H1 (cell line): ENCODE results near the gene ELMO1. TPM values are rescaled to one million over a fixed set of nuclear protein-coding genes. Genes with fewer than 3 reads are reported as not detected.

ENCODE experiments used
- CTCF ChIA-PET: fragments of 300-600 bp; sonication (Branson Sonifier 250); formaldehyde crosslinking; loops from one replicate; lab custom pipeline; 2021; ENCODE audit not compliant: partially characterized antibody; lab: Charles Lee
- POLR2A ChIA-PET: fragments of 300-600 bp; sonication (Branson Sonifier 250); formaldehyde crosslinking; loops from one replicate; lab custom pipeline; 2021; ENCODE audit warnings: inconsistent platforms; ENCODE audit not compliant: partially characterized antibody; lab: Charles Lee
- DNase-seq, 2 experiments: peaks; one replicate each; pipeline versions ENCODE4 v3.0.0 to v3.0.0-alpha.2; 2010 to 2022; ENCODE audit warnings: low spot score in 2 of 2, low read depth in 1 of 2, mixed read lengths in 1 of 2
- FAIRE-seq: peaks from 2 replicates; lab custom pipeline; 2011; peaks lifted over from hg19 to GRCh38; lab: Jason Lieb, UNC
- H2AFZ ChIP-seq: 2 replicates; pipeline ENCODE4 v1.8.1; 2012; ENCODE audit warnings: low read length, inconsistent platforms
- H2AK5ac ChIP-seq: 2 replicates; pipeline ENCODE4 v1.6.1; 2013; ENCODE audit warnings: low read depth, low read length
- H2BK120ac ChIP-seq: replicated peaks from 2 replicates; pipeline ENCODE3; 2013; ENCODE audit warnings: low read depth, low read length, inconsistent platforms
- H2BK12ac ChIP-seq: 2 replicates; pipeline ENCODE4 v1.6.1; 2013; ENCODE audit warnings: low read depth, low read length
- H2BK15ac ChIP-seq: 2 replicates; pipeline ENCODE4 v1.6.1; 2013; ENCODE audit warnings: low read length
- H2BK20ac ChIP-seq: 2 replicates; pipeline ENCODE4 v1.6.1; 2013; ENCODE audit warnings: low read length
- H2BK5ac ChIP-seq: 2 replicates; pipeline ENCODE4 v1.6.1; 2013; ENCODE audit warnings: low read depth, low read length
- H3K14ac ChIP-seq: 2 replicates; pipeline ENCODE4 v1.6.1; 2013; ENCODE audit warnings: inconsistent platforms; ENCODE audit not compliant: insufficient read length
- H3K18ac ChIP-seq: 2 replicates; pipeline ENCODE4 v1.6.1; 2013; ENCODE audit warnings: low read length; ENCODE audit errors: extremely low read depth
- H3K23ac ChIP-seq: 2 replicates; pipeline ENCODE4 v1.6.1; 2013; ENCODE audit warnings: inconsistent platforms; ENCODE audit not compliant: insufficient read length
- H3K23me2 ChIP-seq: 2 replicates; pipeline ENCODE4 v1.6.1; 2013; ENCODE audit warnings: low read depth, low read length
- H3K27ac ChIP-seq: 2 replicates; pipeline ENCODE4 v1.6.1; 2011; ENCODE audit warnings: low read depth, low read length, inconsistent platforms
- H3K27me3 ChIP-seq, 4 experiments: replicated peaks in 1 of 4; 1 replicate in 1 of 4; 2 replicates in 3 of 4; pipeline versions ENCODE4 v1.6.1 to v1.8.1; 2011 to 2013; ENCODE audit warnings: low read length in 3 of 4, mild to moderate bottlenecking in 3 of 4, inconsistent platforms in 2 of 4, mixed read lengths in 2 of 4, moderate library complexity in 1 of 4; ENCODE audit not compliant: control insufficient read depth in 3 of 4, insufficient read depth in 3 of 4; ENCODE audit errors: extremely low read depth in 1 of 4
- H3K36me3 ChIP-seq, 4 experiments: 2 replicates each; pipeline versions ENCODE4 v1.6.1 to v1.8.1; 2011 to 2013; ENCODE audit warnings: mild to moderate bottlenecking in 4 of 4, low read length in 3 of 4, moderate library complexity in 2 of 4, control low read depth in 1 of 4, inconsistent platforms in 1 of 4; ENCODE audit not compliant: insufficient read depth in 4 of 4, control insufficient read depth in 2 of 4
- H3K4ac ChIP-seq: replicated peaks from 2 replicates; pipeline ENCODE3; 2013; ENCODE audit warnings: low read length, low read depth, mixed read lengths, inconsistent platforms; ENCODE audit not compliant: insufficient read length
- H3K4me1 ChIP-seq, 4 experiments: replicated peaks in 1 of 4; 1 replicate in 1 of 4; 2 replicates in 3 of 4; pipeline versions ENCODE4 v1.6.1 to v1.8.1; 2011 to 2013; ENCODE audit warnings: low read length in 3 of 4, inconsistent platforms in 2 of 4, mixed read lengths in 1 of 4; ENCODE audit not compliant: insufficient read depth in 4 of 4, control insufficient read depth in 3 of 4
- H3K4me2 ChIP-seq, 2 experiments: 2 replicates each; pipeline versions ENCODE4 v1.6.1 to v1.8.1; 2011 to 2013; ENCODE audit warnings: low read depth in 2 of 2, low read length in 2 of 2, control low read depth in 1 of 2, inconsistent platforms in 1 of 2, mild to moderate bottlenecking in 1 of 2; ENCODE audit not compliant: insufficient read depth in 1 of 2
- H3K4me3 ChIP-seq, 4 experiments: fragments of 200-600, 300-600 bp in 1 of 4; sonication (generic), shearing (Covaris generic), sonication (Bioruptor Twin) in 1 of 4; 2 replicates each; pipeline versions ENCODE4 v1.5.1 to v1.8.1; 2011 to 2016; ENCODE audit warnings: low read length in 4 of 4, low read depth in 3 of 4, control low read depth in 2 of 4, inconsistent platforms in 2 of 4, mild to moderate bottlenecking in 2 of 4, mixed read lengths in 1 of 4, moderate library complexity in 1 of 4; ENCODE audit not compliant: insufficient read depth in 2 of 4; ENCODE audit errors: extremely low read depth in 1 of 4
- H3K56ac ChIP-seq: replicated peaks from 2 replicates; pipeline ENCODE3; 2013; ENCODE audit warnings: low read depth, mild to moderate bottlenecking, mixed read lengths, low read length, inconsistent platforms; ENCODE audit not compliant: insufficient read length
- H3K79me1 ChIP-seq: 2 replicates; pipeline ENCODE4 v1.6.1; 2013; ENCODE audit warnings: low read depth, low read length, control low read depth
- H3K79me2 ChIP-seq, 2 experiments: 2 replicates each; pipeline versions ENCODE4 v1.6.1 to v1.8.1; 2012 to 2013; ENCODE audit warnings: low read length in 2 of 2, mild to moderate bottlenecking in 2 of 2, inconsistent platforms in 1 of 2; ENCODE audit not compliant: insufficient read depth in 2 of 2, control insufficient read depth in 1 of 2
- H3K9ac ChIP-seq, 4 experiments: replicated peaks in 1 of 4; 1 replicate in 1 of 4; 2 replicates in 3 of 4; pipeline versions ENCODE4 v1.6.1 to v1.8.1; 2011 to 2013; ENCODE audit warnings: low read depth in 3 of 4, low read length in 3 of 4, control low read depth in 2 of 4, mild to moderate bottlenecking in 2 of 4, moderate library complexity in 2 of 4, inconsistent platforms in 1 of 4; ENCODE audit errors: extremely low read depth in 1 of 4
- H3K9me3 ChIP-seq, 2 experiments: 2 replicates each; pipeline versions ENCODE4 v1.6.1 to v1.8.1; 2012 to 2013; ENCODE audit warnings: mild to moderate bottlenecking in 2 of 2, moderate library complexity in 2 of 2, control low read depth in 1 of 2, inconsistent platforms in 1 of 2, low read depth in 1 of 2, low read length in 1 of 2, mixed read lengths in 1 of 2; ENCODE audit not compliant: insufficient read depth in 2 of 2
- H4K20me1 ChIP-seq, 2 experiments: replicated peaks in 1 of 2; 2 replicates each; pipeline versions ENCODE3 to v1.8.1; 2011 to 2013; ENCODE audit warnings: inconsistent platforms in 2 of 2, low read length in 2 of 2, mild to moderate bottlenecking in 1 of 2; ENCODE audit not compliant: insufficient read depth in 2 of 2, control insufficient read depth in 1 of 2
- H4K5ac ChIP-seq: 2 replicates; pipeline ENCODE4 v1.6.1; 2013; ENCODE audit warnings: low read length, low read depth, mixed read lengths, inconsistent platforms; ENCODE audit not compliant: insufficient read length
- H4K8ac ChIP-seq: 2 replicates; pipeline ENCODE4 v1.8.0; 2013; ENCODE audit warnings: mild to moderate bottlenecking, moderate library complexity, low read length, inconsistent platforms; ENCODE audit not compliant: insufficient read depth; ENCODE audit errors: extremely low read depth
- H4K91ac ChIP-seq: replicated peaks from 2 replicates; pipeline ENCODE3; 2013; ENCODE audit warnings: low read length, mixed read lengths, inconsistent platforms; ENCODE audit not compliant: insufficient read length
- KDM4A ChIP-seq: IDR thresholded peaks from one replicate; pipeline ENCODE4 v1.7.1; 2012; ENCODE audit warnings: low read depth, mild to moderate bottlenecking, moderate library complexity, low read length, inconsistent platforms; ENCODE audit not compliant: severe bottlenecking
- MAFK ChIP-seq: IDR thresholded peaks from 2 replicates; pipeline ENCODE4 v1.6.1; 2012; ENCODE audit warnings: low read depth, mild to moderate bottlenecking, improper control_type of control experiment, low read length
- POLR2A ChIP-seq, 2 experiments: IDR thresholded peaks; 1 replicate in 1 of 2; 2 replicates in 1 of 2; pipeline ENCODE4 v1.6.1; 2011; ENCODE audit warnings: low read depth in 2 of 2, low read length in 2 of 2, mild to moderate bottlenecking in 2 of 2; ENCODE audit errors: control extremely low read depth in 1 of 2
- RAD21 ChIP-seq, 2 experiments: IDR thresholded peaks in 1 of 2; conservative IDR thresholded peaks in 1 of 2; 2 replicates each; pipeline ENCODE4 v1.6.1; 2011; ENCODE audit warnings: low read depth in 2 of 2, low read length in 2 of 2, improper control_type of control experiment in 1 of 2, inconsistent platforms in 1 of 2, mild to moderate bottlenecking in 1 of 2, moderate library complexity in 1 of 2
- RXRA ChIP-seq: IDR thresholded peaks from 2 replicates; pipeline ENCODE4 v1.6.1; 2011; ENCODE audit warnings: low read depth, mild to moderate bottlenecking, low read length, moderate library complexity; ENCODE audit not compliant: insufficient read depth
- SIN3A ChIP-seq, 2 experiments: IDR thresholded peaks in 1 of 2; conservative IDR thresholded peaks in 1 of 2; 2 replicates each; pipeline ENCODE4 v1.6.1; 2011 to 2012; ENCODE audit warnings: low read length in 2 of 2, improper control_type of control experiment in 1 of 2, low read depth in 1 of 2, mild to moderate bottlenecking in 1 of 2
- TAF1 ChIP-seq: IDR thresholded peaks from 2 replicates; pipeline ENCODE4 v1.6.1; 2011; ENCODE audit warnings: mild to moderate bottlenecking, low read depth, low read length
- WGBS, 2 experiments: shearing (Covaris generic) in 1 of 2; methylation state at CpG; one replicate each; pipeline versions ENCODE4 v1.1.6 to v1.1.7; 2013 to 2015; ENCODE audit warnings: low lambda C conversion rate in 2 of 2, mixed read lengths in 2 of 2, inconsistent platforms in 1 of 2, low coverage in 1 of 2, missing lambda C conversion rate in 1 of 2; ENCODE audit not compliant: insufficient replicate concordance in 2 of 2, insufficient coverage in 1 of 2, insufficient read length in 1 of 2; ENCODE audit errors: extremely low coverage in 1 of 2, missing lambda C conversion rate in 1 of 2; 5-methylcytosine and 5-hydroxymethylcytosine counted together
- polyA plus RNA-seq, 7 experiments: library from polyadenylated mRNA; depleted of rRNA in 3 of 7; stranded (reverse) in 5 of 7; unstranded in 2 of 7; fragments of >200 nt in 5 of 7; fragments of 200-250 nt in 2 of 7; gene quantifications; 1 replicate in 5 of 7; 2 replicates in 1 of 7; 4 replicates in 1 of 7; pipeline versions ENCODE4 v1.2.1 to v1.2.3, GENCODE V29; 2011 to 2013; ENCODE audit warnings: missing spikeins in 2 of 7, mixed read lengths in 2 of 7
- total RNA-seq: library from RNA; stranded (reverse); fragmentation: NEBNext Ultra II Directional; extraction: Animal tissue kit (Norgen Biotek cat#: 25700); gene quantifications from 2 replicates; pipeline ENCODE4 v1.2.1, GENCODE V29; 2021

ELMO1 gene
- total and polyA plus RNA-seq, 2 of the 8 experiments (the other 6 are each of a cell fraction or from before 2014, with no cell fraction given): 18.4 to 21.0 TPM

- Histone ChIP-seq H3K18ac (no peak overlapping the region), H4K8ac (no peak overlapping the region), H3K23me2 (no peaks in the 10 kb centered on the region), H2AFZ (no peak overlapping the region), H3K23ac (no peak overlapping the region), H3K36me3 (no peaks in the 10 kb centered on the region), H2BK12ac (no peak overlapping the region), H3K79me2 (no peaks in the 10 kb centered on the region), H3K4ac (no peak overlapping the region), H3K4me3 (no peak overlapping the region), H2BK15ac (no peak overlapping the region), H3K14ac (no peak overlapping the region), H3K56ac (no peak overlapping the region), H3K4me1 (peaks cover 0 to 4% (median under 1%) of the 10 kb centered on the region in 4 experiments; a peak in 3 of 7 replicates), H3K27ac (no peak overlapping the region), H3K79me1 (no peaks in the 10 kb centered on the region), H3K4me2 (no peak overlapping the region), H3K9ac (no peak overlapping the region), H3K9me3 (no peaks in the 10 kb centered on the region), H4K5ac (no peak overlapping the region), H2BK20ac (no peak overlapping the region), H3K27me3 (no peaks in the 10 kb centered on the region), H4K91ac (no peak overlapping the region), H2BK5ac (no peak overlapping the region), H2BK120ac (no peak overlapping the region), H2AK5ac (no peak overlapping the region), H4K20me1 (no peaks in the 10 kb centered on the region)
- POLR2A ChIA-PET: no interaction called here
- FAIRE-seq (no peak), DNase-seq (no peak)
- WGBS, 2 experiments: 63% methylated on average over 4 of the region's 4 CpGs; no CpG with 5 or more reads in 1 of the 2 experiments
- TF ChIP-seq RXRA: no peak
- no peak for TF ChIP-seq RAD21 (IDR thresholded peaks at IDR 0.05 in 1 of 2, conservative IDR thresholded peaks at IDR 0.05 in 1 of 2; ENCODE audit: low read depth in 2 of 2, low read length in 2 of 2)
- no peak for TF ChIP-seq POLR2A (IDR thresholded peaks at IDR 0.05; ENCODE audit: control extremely low read depth in 1 of 2, low read depth in 2 of 2, low read length in 2 of 2)
- no peak for TF ChIP-seq TAF1
- TF ChIP-seq SIN3A (conservative IDR thresholded peaks at IDR 0.05 in 1 of 2, IDR thresholded peaks at IDR 0.05 in 1 of 2; ENCODE audit: low read depth in 1 of 2, low read length in 2 of 2): no peak
- no peak for TF ChIP-seq KDM4A
- TF ChIP-seq MAFK: no peak
- CTCF ChIA-PET: interaction anchor here (0.7 to 1.5 kb wide), 2 partner anchors 11 to 32 kb away, joined by 3 read pairs; no protein-coding TSS in a partner anchor
Measured at GRCh38 chr7:37150180-37150579, 298.5 kb downstream of the ELMO1 start.
